ENCODE data around the gene LETM1. TPM values are rescaled to one million over a fixed set of nuclear protein-coding genes. Genes with fewer than 3 reads are reported as not detected.

Gene LETM1
- total RNA-seq, 1 experiment from 2014 or later: 67.3 TPM

DNA sequence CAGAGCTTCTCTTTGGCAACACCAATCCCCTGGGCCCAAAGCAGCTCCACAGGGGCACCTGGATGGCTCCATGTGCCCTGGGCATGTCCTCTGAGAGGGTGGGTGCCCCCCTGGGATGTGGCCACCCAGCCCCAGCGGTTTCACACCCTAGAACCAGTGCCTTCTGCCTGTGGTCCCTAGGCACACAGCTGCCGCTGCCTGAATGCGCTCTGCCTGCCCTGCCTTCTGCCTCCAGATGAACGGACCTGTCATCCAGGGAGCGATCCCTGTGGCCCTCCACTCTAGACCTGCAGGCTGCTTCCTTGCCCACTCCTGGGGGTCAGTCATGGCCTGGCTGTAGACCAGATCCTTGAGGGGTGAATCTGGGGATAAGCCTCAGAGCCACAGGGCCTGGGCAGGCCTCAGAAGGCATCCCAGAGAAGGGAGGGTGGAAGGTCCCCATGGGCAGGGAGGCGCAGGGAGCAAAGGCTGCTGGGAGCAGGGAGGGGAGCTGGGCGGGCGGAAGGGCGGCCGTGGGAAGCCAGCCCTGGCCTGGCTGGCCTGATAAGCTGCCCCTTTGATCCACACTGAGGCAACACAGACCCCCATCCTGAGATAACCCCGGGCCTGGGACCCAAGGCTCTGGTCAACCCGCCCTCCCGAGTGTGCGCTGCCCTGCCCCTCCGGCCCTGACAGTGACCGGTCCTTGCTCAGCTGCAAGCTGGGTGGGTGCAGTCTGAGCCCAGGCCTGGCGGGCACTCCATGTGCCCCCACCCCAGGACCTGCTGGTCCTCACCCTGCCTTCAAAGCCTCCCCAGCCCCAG lies 71.0 kb downstream of the LETM1 start:
- Histone ChIP-seq H3K4me3 (replicated peaks in 1 of 2; ENCODE audit: low read depth in 1 of 2, low read length in 2 of 2) (no peak overlapping the region), H3K36me3 (ENCODE audit: control insufficient read depth in 1 of 2, insufficient read depth in 2 of 2, low read length in 2 of 2) (no peaks in the 10 kb centered on the region), H3K4me1 (ENCODE audit: control insufficient read depth in 1 of 2, insufficient read depth in 2 of 2, low read length in 2 of 2) (peaks cover 0 to 4% of the 10 kb centered on the region in 2 experiments; a peak in 2 of 4 replicates), H3K9ac (ENCODE audit: low read length) (no peak overlapping the region), H3K27ac (ENCODE audit: low read depth, low read length) (no peak overlapping the region), H3K4me2 (ENCODE audit: low read length) (no peak overlapping the region), H3K27me3 (ENCODE audit: insufficient read depth, low read length) (no peaks in the 10 kb centered on the region), H2AFZ (ENCODE audit: low read depth, low read length, poor library complexity, severe bottlenecking) (no peak overlapping the region), H4K20me1 (ENCODE audit: insufficient read depth) (no peaks in the 10 kb centered on the region), H3K79me2 (ENCODE audit: insufficient read depth, low read length) (no peaks in the 10 kb centered on the region), H3K9me2 (ENCODE audit: insufficient read depth) (no peaks in the 10 kb centered on the region), H3K9me3 (ENCODE audit: control insufficient read depth in 1 of 2, insufficient read depth in 1 of 2, low read depth in 1 of 2, low read length in 2 of 2) (no peaks in the 10 kb centered on the region)
- DNase-seq (ENCODE audit: low read depth, low spot score) (no peak), ATAC-seq (no peak)
- CTCF ChIA-PET: interaction anchor here (0.6 to 1.4 kb wide), 2 partner anchors 10 to 17 kb away, joined by 3 to 4 read pairs; no protein-coding TSS in a partner anchor
- BruUV-seq (replicated peaks): no TSS peak
- POLR2A ChIA-PET: no interaction called here
- no peak for TF ChIP-seq TCF7L2 (IDR thresholded peaks at IDR 0.05; ENCODE audit: borderline replicate concordance, extremely low read depth, insufficient read depth, insufficient read length)
- TF ChIP-seq ZFX (IDR thresholded peaks at IDR 0.05): no peak
- TF ChIP-seq ELF1 (IDR thresholded peaks at IDR 0.05; ENCODE audit: borderline replicate concordance, low read depth): no peak
- TF ChIP-seq EZH2 (IDR thresholded peaks at IDR 0.05): no peak
- no peak for TF ChIP-seq POLR2A (IDR thresholded peaks at IDR 0.05; ENCODE audit: borderline replicate concordance, extremely low read depth, insufficient read depth, insufficient read length)
- TF ChIP-seq RAD21 (IDR thresholded peaks at IDR 0.05; ENCODE audit: low read depth): no peak
- TF ChIP-seq, protein P1, sequence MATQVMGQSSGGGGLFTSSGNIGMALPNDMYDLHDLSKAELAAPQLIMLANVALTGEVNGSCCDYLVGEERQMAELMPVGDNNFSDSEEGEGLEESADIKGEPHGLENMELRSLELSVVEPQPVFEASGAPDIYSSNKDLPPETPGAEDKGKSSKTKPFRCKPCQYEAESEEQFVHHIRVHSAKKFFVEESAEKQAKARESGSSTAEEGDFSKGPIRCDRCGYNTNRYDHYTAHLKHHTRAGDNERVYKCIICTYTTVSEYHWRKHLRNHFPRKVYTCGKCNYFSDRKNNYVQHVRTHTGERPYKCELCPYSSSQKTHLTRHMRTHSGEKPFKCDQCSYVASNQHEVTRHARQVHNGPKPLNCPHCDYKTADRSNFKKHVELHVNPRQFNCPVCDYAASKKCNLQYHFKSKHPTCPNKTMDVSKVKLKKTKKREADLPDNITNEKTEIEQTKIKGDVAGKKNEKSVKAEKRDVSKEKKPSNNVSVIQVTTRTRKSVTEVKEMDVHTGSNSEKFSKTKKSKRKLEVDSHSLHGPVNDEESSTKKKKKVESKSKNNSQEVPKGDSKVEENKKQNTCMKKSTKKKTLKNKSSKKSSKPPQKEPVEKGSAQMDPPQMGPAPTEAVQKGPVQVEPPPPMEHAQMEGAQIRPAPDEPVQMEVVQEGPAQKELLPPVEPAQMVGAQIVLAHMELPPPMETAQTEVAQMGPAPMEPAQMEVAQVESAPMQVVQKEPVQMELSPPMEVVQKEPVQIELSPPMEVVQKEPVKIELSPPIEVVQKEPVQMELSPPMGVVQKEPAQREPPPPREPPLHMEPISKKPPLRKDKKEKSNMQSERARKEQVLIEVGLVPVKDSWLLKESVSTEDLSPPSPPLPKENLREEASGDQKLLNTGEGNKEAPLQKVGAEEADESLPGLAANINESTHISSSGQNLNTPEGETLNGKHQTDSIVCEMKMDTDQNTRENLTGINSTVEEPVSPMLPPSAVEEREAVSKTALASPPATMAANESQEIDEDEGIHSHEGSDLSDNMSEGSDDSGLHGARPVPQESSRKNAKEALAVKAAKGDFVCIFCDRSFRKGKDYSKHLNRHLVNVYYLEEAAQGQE (IDR thresholded peaks at IDR 0.05; ENCODE audit: low read depth): no peak
- RAD21 ChIA-PET (ENCODE audit: low non-redundant PET in 1 of 2, low total read pairs in 2 of 2, uncharacterized antibody in 2 of 2, unreplicated experiment in 2 of 2): no interaction called here
- intact Hi-C loops (cut with micrococcal nuclease): no loop called here
